Trophoblast cell (in vitro differentiated cells and primary cell): ENCODE measurements around the gene TTLL10.

Experiments used
- DNase-seq, 2 donors: peaks; one replicate each; pipeline ENCODE4 v3.0.0-alpha.2; 2016
- H2AFZ ChIP-seq: 2 replicates; pipeline ENCODE4 v1.6.1; 2013; ENCODE audit warnings: low read length, moderate library complexity, mild to moderate bottlenecking; ENCODE audit not compliant: insufficient read depth, poor library complexity
- H2AK5ac ChIP-seq: 2 replicates; pipeline ENCODE4 v1.6.1; 2013; ENCODE audit warnings: mild to moderate bottlenecking, low read length
- H2BK120ac ChIP-seq: 2 replicates; pipeline ENCODE4 v1.6.1; 2013; ENCODE audit warnings: low read length, mild to moderate bottlenecking, moderate library complexity; ENCODE audit not compliant: insufficient read depth, poor library complexity
- H2BK12ac ChIP-seq: 2 replicates; pipeline ENCODE4 v1.6.1; 2013; ENCODE audit warnings: mild to moderate bottlenecking, low read length, moderate library complexity
- H2BK5ac ChIP-seq: 2 replicates; pipeline ENCODE4 v1.6.1; 2013; ENCODE audit warnings: low read length, low read depth, moderate library complexity, mild to moderate bottlenecking; ENCODE audit not compliant: poor library complexity
- H3K14ac ChIP-seq: 2 replicates; pipeline ENCODE4 v1.6.1; 2013; ENCODE audit warnings: mild to moderate bottlenecking, low read length
- H3K18ac ChIP-seq: 2 replicates; pipeline ENCODE4 v1.6.1; 2013; ENCODE audit warnings: mild to moderate bottlenecking, low read length
- H3K23ac ChIP-seq: 2 replicates; pipeline ENCODE4 v1.6.1; 2013; ENCODE audit warnings: low read length
- H3K27ac ChIP-seq: 2 replicates; pipeline ENCODE4 v1.5.1; 2013; ENCODE audit warnings: low read depth, mild to moderate bottlenecking, inconsistent platforms, low read length, moderate library complexity
- H3K27me3 ChIP-seq: 2 replicates; pipeline ENCODE4 v1.6.1; 2013; ENCODE audit warnings: inconsistent platforms, mild to moderate bottlenecking, low read length, moderate library complexity; ENCODE audit not compliant: insufficient read depth
- H3K36me3 ChIP-seq, 2 experiments: 1 replicate in 1 of 2; 2 replicates in 1 of 2; pipeline ENCODE4 v1.6.1; 2013; ENCODE audit warnings: low read length in 2 of 2, mild to moderate bottlenecking in 2 of 2, moderate library complexity in 1 of 2; ENCODE audit not compliant: insufficient read depth in 2 of 2, control insufficient read depth in 1 of 2
- H3K4ac ChIP-seq: 2 replicates; pipeline ENCODE4 v1.6.1; 2013; ENCODE audit warnings: low read depth, mild to moderate bottlenecking, low read length, moderate library complexity
- H3K4me1 ChIP-seq, 2 experiments: 1 replicate in 1 of 2; 2 replicates in 1 of 2; pipeline ENCODE4 v1.6.1; 2013; ENCODE audit warnings: low read length in 2 of 2, mild to moderate bottlenecking in 2 of 2, moderate library complexity in 1 of 2; ENCODE audit not compliant: insufficient read depth in 2 of 2, control insufficient read depth in 1 of 2
- H3K4me2 ChIP-seq: 2 replicates; pipeline ENCODE4 v1.6.1; 2013; ENCODE audit warnings: inconsistent platforms, mild to moderate bottlenecking, low read length, moderate library complexity
- H3K4me3 ChIP-seq: 2 replicates; pipeline ENCODE4 v1.5.1; 2013; ENCODE audit warnings: mild to moderate bottlenecking, low read depth, low read length, inconsistent platforms
- H3K79me1 ChIP-seq: one replicate; pipeline ENCODE4 v1.6.1; 2013; ENCODE audit warnings: low read length
- H3K79me2 ChIP-seq: 2 replicates; pipeline ENCODE4 v1.6.1; 2013; ENCODE audit warnings: low read length, mild to moderate bottlenecking; ENCODE audit not compliant: control insufficient read depth, insufficient read depth, poor library complexity
- H3K9ac ChIP-seq: 2 replicates; pipeline ENCODE4 v1.6.1; 2013; ENCODE audit warnings: mild to moderate bottlenecking, low read length
- H3K9me3 ChIP-seq: 2 replicates; pipeline ENCODE4 v1.6.1; 2013; ENCODE audit warnings: low read depth, mild to moderate bottlenecking, control low read depth, inconsistent platforms, low read length; ENCODE audit not compliant: insufficient read depth
- H4K12ac ChIP-seq: 2 replicates; pipeline ENCODE4 v1.6.1; 2013; ENCODE audit warnings: low read depth, mild to moderate bottlenecking, low read length, moderate library complexity
- H4K8ac ChIP-seq: 2 replicates; pipeline ENCODE4 v1.6.1; 2013; ENCODE audit warnings: low read depth, mild to moderate bottlenecking, low read length, moderate library complexity
- H4K91ac ChIP-seq: one replicate; pipeline ENCODE4 v1.6.1; 2013; ENCODE audit warnings: low read depth, mild to moderate bottlenecking, low read length, moderate library complexity
- WGBS: extraction: QIAGEN DNeasy Blood & Tissue Kit; methylation state at CpG from one replicate; pipeline ENCODE4 v1.1.7; 2013; ENCODE audit warnings: missing lambda C conversion rate; ENCODE audit not compliant: insufficient read length, insufficient coverage; ENCODE audit errors: extremely low coverage; 5-methylcytosine and 5-hydroxymethylcytosine counted together

TTLL10 gene

GRCh38 chr1:1127551-1128451 is 45.9 kb upstream of the TTLL10 start:
- peaks cover 21% of the 10 kb centered on the region for H3K9me3 ChIP-seq
- peaks cover 1% of the 10 kb centered on the region for H3K79me2 ChIP-seq
- no peak overlapping the region for H4K91ac ChIP-seq
- no peak overlapping the region for H2BK120ac ChIP-seq
- no peaks in the 10 kb centered on the region for H3K27me3 ChIP-seq
- no peak overlapping the region for H2AFZ ChIP-seq
- H3K79me1 ChIP-seq: peaks cover 2% of the 10 kb centered on the region
- no peak overlapping the region for H4K8ac ChIP-seq
- no CpG with 5 or more reads among the region's 45 CpGs for WGBS
- no peak overlapping the region for H3K18ac ChIP-seq
- no peak overlapping the region for H3K4me3 ChIP-seq
- H3K36me3 ChIP-seq: no peaks in the 10 kb centered on the region
- H3K4me2 ChIP-seq: no peak overlapping the region
- H3K9ac ChIP-seq: no peak overlapping the region
- no peak for DNase-seq
- no peak overlapping the region for H3K27ac ChIP-seq
- H2BK12ac ChIP-seq: no peak overlapping the region
- H3K4ac ChIP-seq: no peak overlapping the region
- H3K14ac ChIP-seq: no peak overlapping the region
- no peak overlapping the region for H2BK5ac ChIP-seq
- H2AK5ac ChIP-seq: no peak overlapping the region
- peaks cover 7 to 13% of the 10 kb centered on the region in 2 experiments for H3K4me1 ChIP-seq
- H3K23ac ChIP-seq: no peak overlapping the region
- H4K12ac ChIP-seq: no peak overlapping the region

- H3K27ac ChIP-seq: no peak overlapping the region
- H2BK5ac ChIP-seq: no peak overlapping the region
- no peak overlapping the region for H2AFZ ChIP-seq
- no peak overlapping the region for H3K14ac ChIP-seq
- no peak overlapping the region for H3K4me3 ChIP-seq
- H3K9ac ChIP-seq: no peak overlapping the region
- WGBS: no CpG with 5 or more reads among the region's 32 CpGs
- H3K79me2 ChIP-seq: peaks cover 1% of the 10 kb centered on the region
- H4K8ac ChIP-seq: no peak overlapping the region
- peaks cover 14% of the 10 kb centered on the region for H3K9me3 ChIP-seq
- no peak overlapping the region for H2BK120ac ChIP-seq
- peak; percentile 95 to 96 for DNase-seq
- no peaks in the 10 kb centered on the region for H3K36me3 ChIP-seq
- H4K12ac ChIP-seq: no peak overlapping the region
- H2AK5ac ChIP-seq: no peak overlapping the region
- no peak overlapping the region for H4K91ac ChIP-seq
- H2BK12ac ChIP-seq: no peak overlapping the region
- peaks cover 8 to 9% of the 10 kb centered on the region in 2 experiments for H3K4me1 ChIP-seq
- H3K27me3 ChIP-seq: no peaks in the 10 kb centered on the region
- H3K4me2 ChIP-seq: no peak overlapping the region
- H3K79me1 ChIP-seq: peaks cover 2% of the 10 kb centered on the region
- no peak overlapping the region for H3K18ac ChIP-seq
- no peak overlapping the region for H3K23ac ChIP-seq
- no peak overlapping the region for H3K4ac ChIP-seq
Measured at GRCh38 chr1:1128454-1129139, 45.1 kb upstream of the TTLL10 start.

DNA sequence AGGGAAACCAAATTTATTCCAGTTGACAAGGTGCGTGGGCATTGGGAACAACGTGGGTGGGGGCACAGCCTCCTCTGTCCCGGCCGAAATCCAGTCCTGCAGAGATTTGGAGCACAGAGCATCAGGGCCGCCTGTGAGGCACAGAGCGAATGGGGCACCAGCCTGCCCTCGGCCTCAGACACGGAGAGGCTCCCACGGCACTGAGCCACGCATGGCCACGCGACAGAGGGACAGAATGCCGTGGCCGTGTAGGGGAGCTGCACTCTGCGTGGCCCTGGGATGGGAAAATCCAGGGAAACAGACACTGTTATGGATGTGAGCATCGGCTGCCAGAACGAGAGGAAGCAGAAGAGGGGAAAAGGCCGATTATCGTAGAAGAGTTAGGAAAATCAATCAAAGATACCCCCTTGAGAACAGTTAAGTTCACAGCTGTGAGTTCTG is 44.3 kb upstream of the TTLL10 start:
- H3K14ac ChIP-seq: no peak overlapping the region
- H3K18ac ChIP-seq: no peak overlapping the region
- no peak overlapping the region for H3K9ac ChIP-seq
- DNase-seq: no peak
- no peak overlapping the region for H2BK120ac ChIP-seq
- H3K9me3 ChIP-seq: peaks cover 6% of the 10 kb centered on the region
- H3K79me1 ChIP-seq: peaks cover 2% of the 10 kb centered on the region
- H3K4me1 ChIP-seq: peaks cover 8 to 9% of the 10 kb centered on the region in 2 experiments
- no peak overlapping the region for H2AFZ ChIP-seq
- no peak overlapping the region for H3K23ac ChIP-seq
- H3K4me2 ChIP-seq: no peak overlapping the region
- no peak overlapping the region for H3K4ac ChIP-seq
- no peak overlapping the region for H2BK5ac ChIP-seq
- no CpG with 5 or more reads among the region's 19 CpGs for WGBS
- peaks cover 1% of the 10 kb centered on the region for H3K79me2 ChIP-seq
- no peaks in the 10 kb centered on the region for H3K27me3 ChIP-seq
- H3K27ac ChIP-seq: no peak overlapping the region
- no peak overlapping the region for H2AK5ac ChIP-seq
- peak overlapping the region; percentile 31 for H3K4me3 ChIP-seq
- H4K8ac ChIP-seq: no peak overlapping the region
- no peak overlapping the region for H4K12ac ChIP-seq
- H3K36me3 ChIP-seq: no peaks in the 10 kb centered on the region
- no peak overlapping the region for H4K91ac ChIP-seq
- H2BK12ac ChIP-seq: no peak overlapping the region

DNA sequence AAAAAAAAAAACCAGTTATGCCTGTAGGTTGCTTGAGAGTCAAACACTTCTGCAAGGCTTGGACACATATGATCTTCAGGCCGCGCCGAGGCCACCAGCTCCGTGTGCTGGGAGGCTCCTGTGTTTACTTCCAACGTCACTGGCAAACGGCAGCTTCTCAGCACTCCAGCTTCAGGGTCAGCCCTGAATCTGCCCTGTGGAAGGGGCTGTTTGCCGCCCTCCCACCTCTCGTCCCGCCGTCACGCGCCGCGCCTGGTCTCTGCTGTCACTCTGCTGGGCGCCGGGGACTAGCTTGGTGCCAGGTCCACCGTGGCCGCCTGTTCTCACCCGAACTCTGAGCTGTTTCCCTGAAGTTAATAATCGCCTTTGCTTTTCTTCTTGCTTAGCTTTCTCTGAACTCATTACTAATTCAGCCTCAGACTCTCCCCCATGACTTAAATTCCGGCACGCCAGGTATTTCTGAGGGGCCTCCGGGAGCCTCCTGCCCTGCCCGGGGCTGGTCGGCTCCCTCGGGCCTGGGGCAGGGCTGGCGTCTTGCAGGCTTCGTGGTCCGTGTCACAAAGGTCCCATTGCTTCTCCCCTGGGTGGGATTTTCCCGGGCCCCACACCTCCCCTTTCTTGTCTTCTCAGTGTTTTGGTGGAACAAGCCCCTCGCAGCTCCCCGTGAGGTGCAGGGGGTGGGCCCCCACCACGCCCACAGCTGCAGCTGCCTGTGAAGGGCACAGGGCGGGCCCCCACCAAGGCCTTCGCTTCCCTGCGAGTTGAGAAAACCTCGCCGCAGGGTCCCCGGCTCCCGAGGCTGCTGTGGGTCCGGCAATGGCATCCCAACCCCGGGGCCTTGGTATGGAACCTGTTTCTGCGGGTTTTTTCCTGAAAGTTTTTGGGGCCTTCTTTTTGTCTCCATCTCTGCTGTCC is 43.2 kb upstream of the TTLL10 start:
- Histone ChIP-seq H3K4ac (no peak overlapping the region), H3K36me3 (no peaks in the 10 kb centered on the region), H4K12ac (no peak overlapping the region), H2AFZ (no peak overlapping the region), H2AK5ac (no peak overlapping the region), H2BK5ac (no peak overlapping the region), H3K23ac (no peak overlapping the region), H3K4me3 (peak overlapping the region; percentile 16), H2BK120ac (no peak overlapping the region), H3K9me3 (peaks cover 9% of the 10 kb centered on the region), H3K79me2 (peaks cover 1% of the 10 kb centered on the region), H2BK12ac (no peak overlapping the region), H3K14ac (no peak overlapping the region), H3K4me1 (peaks cover 9 to 10% of the 10 kb centered on the region in 2 experiments), H3K79me1 (peaks cover 2% of the 10 kb centered on the region), H3K27ac (no peak overlapping the region), H4K8ac (no peak overlapping the region), H3K18ac (no peak overlapping the region), H3K4me2 (no peak overlapping the region), H4K91ac (no peak overlapping the region), H3K9ac (no peak overlapping the region), H3K27me3 (no peaks in the 10 kb centered on the region)
- peak; percentile 79 to 86 for DNase-seq
- no CpG with 5 or more reads among the region's 43 CpGs for WGBS
